Mesodermal cell (in vitro differentiated cells): Measurements from ENCODE around the gene NPIPA8.
"Not testable (repeated sequence)": the region's sequence is repeated elsewhere in the genome, so short reads cannot be mapped to it uniquely, and the experiment has no call there.

Source experiments
- H3K27ac ChIP-seq: 2 replicates; pipeline ENCODE4 v1.7.0; 2013; ENCODE audit warnings: mild to moderate bottlenecking, low read depth, low read length, moderate library complexity; ENCODE audit not compliant: severe bottlenecking
- H3K36me3 ChIP-seq: 2 replicates; pipeline ENCODE4 v1.7.1; 2013; ENCODE audit warnings: mild to moderate bottlenecking, low read length, moderate library complexity; ENCODE audit not compliant: control insufficient read depth, insufficient read depth
- H3K4me1 ChIP-seq: one replicate; pipeline ENCODE4 v1.7.1; 2013; ENCODE audit warnings: mild to moderate bottlenecking, low read length; ENCODE audit not compliant: insufficient read depth, control insufficient read depth, poor library complexity, severe bottlenecking
- H3K4me3 ChIP-seq: 2 replicates; pipeline ENCODE4 v1.7.0; 2013; ENCODE audit warnings: low read length, control low read depth, mild to moderate bottlenecking; ENCODE audit not compliant: insufficient read depth, poor library complexity, severe bottlenecking; ENCODE audit errors: extremely low read depth
- H3K9me3 ChIP-seq: 2 replicates; pipeline ENCODE4 v1.7.1; 2013; ENCODE audit warnings: mild to moderate bottlenecking, low read length, moderate library complexity; ENCODE audit not compliant: control insufficient read depth
- WGBS, 2 experiments: methylation state at CpG; one replicate each; pipeline ENCODE4 v1.1.5; 2013; ENCODE audit warnings: missing lambda C conversion rate in 2 of 2; ENCODE audit not compliant: insufficient coverage in 2 of 2; 5-methylcytosine and 5-hydroxymethylcytosine counted together

Gene NPIPA8

GRCh38 chr16:18311811-18312210, 24.7 kb downstream of the NPIPA8 start:
- H3K36me3 ChIP-seq, H3K9me3 ChIP-seq, H3K4me1 ChIP-seq, H3K27ac ChIP-seq, H3K4me3 ChIP-seq: not testable (repeated sequence)
- WGBS, 2 experiments: no CpG with 5 or more reads among the region's 6 CpGs

DNA sequence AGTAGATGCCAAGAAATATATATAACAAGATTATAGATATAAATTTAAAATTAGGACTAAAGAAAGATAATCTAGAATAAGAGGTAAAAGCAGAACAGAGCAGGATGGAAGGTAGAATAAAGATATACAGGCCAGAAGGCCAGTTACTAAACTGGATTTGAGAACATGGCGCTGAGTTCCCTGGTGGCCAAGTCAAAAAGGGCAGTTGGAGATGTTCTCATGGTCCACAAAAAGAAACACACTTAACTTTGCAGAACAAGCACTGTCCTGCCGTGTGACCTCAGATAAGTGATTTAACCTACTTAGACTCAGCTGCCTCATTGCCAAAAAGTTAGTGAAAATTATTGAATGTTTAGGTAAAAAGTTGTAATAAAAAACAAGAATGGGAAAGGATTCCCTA, 27.4 kb downstream of the NPIPA8 start:
- no CpG with 5 or more reads among the region's 2 CpGs for WGBS, 2 experiments
- H3K36me3 ChIP-seq: not testable (repeated sequence)

GRCh38 chr16:18307241-18307640, 29.3 kb downstream of the NPIPA8 start:
- not testable (repeated sequence) for H3K4me1 ChIP-seq, H3K27ac ChIP-seq
- WGBS, 2 experiments: no CpG with 5 or more reads among the region's 3 CpGs

More for the DNA sequence above, 27.4 kb downstream of the NPIPA8 start:
- not testable (repeated sequence) for H3K9me3 ChIP-seq, H3K4me3 ChIP-seq, H3K27ac ChIP-seq, H3K4me1 ChIP-seq

DNA sequence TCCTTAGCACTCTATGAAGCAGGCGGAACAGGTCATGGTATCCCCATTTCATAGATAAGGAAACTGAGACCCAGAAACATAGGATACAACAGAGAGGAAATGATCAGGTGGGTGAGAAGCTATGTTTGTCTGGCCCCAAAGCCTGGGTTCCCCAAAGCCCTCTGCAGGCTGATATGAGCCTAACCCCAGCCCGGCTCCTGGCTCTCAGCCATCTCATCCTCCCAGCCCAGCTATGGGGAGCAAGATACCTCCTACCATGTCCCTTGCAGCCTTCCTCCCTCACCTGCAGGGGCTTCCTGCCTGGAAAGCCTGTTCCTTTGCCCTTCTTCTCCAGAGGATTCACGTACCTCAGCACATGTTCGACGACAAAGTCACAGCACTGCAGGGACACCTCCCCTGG, 30.5 kb downstream of the NPIPA8 start:
- H3K36me3 ChIP-seq, H3K9me3 ChIP-seq, H3K27ac ChIP-seq, H3K4me3 ChIP-seq, H3K4me1 ChIP-seq: not testable (repeated sequence)
- WGBS, 2 experiments: no CpG with 5 or more reads among the region's 5 CpGs

More at GRCh38 chr16:18307241-18307640, 29.3 kb downstream of the NPIPA8 start:
- not testable (repeated sequence) for H3K9me3 ChIP-seq, H3K4me3 ChIP-seq, H3K36me3 ChIP-seq

GRCh38 chr16:18303059-18303706, 33.4 kb downstream of the NPIPA8 start:
- not testable (repeated sequence) for H3K36me3 ChIP-seq, H3K4me3 ChIP-seq, H3K9me3 ChIP-seq, H3K27ac ChIP-seq, H3K4me1 ChIP-seq
- no CpG with 5 or more reads among the region's 15 CpGs for WGBS, 2 experiments

GRCh38 chr16:18297714-18298113, 38.8 kb downstream of the NPIPA8 start:
- not testable (repeated sequence) for H3K4me1 ChIP-seq, H3K4me3 ChIP-seq, H3K27ac ChIP-seq, H3K9me3 ChIP-seq, H3K36me3 ChIP-seq
- no CpG with 5 or more reads among the region's 1 CpG for WGBS, 2 experiments

DNA sequence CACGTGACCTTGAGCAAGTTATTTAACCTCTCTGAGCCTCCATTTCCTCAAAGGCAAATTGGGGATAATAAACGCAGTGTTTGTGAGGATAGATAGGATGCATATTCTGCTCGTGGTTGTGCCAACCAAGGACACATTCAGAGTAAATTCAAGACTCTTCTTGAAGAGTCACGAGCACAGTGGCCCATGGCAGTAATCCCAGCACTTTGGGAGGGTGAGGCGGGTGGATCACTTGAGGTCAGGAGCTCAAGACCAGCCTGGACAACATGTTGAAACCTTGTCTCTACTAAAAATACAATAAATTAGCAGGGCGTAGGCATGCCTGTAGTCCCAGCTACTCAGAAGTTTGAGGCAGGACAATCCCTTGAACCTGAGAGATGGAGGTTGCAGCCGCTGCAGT, 39.6 kb downstream of the NPIPA8 start:
- not testable (repeated sequence) for H3K4me3 ChIP-seq, H3K36me3 ChIP-seq, H3K4me1 ChIP-seq, H3K9me3 ChIP-seq, H3K27ac ChIP-seq
- WGBS, 2 experiments: no CpG with 5 or more reads among the region's 7 CpGs

- not testable (repeated sequence) for H3K4me3 ChIP-seq, H3K27ac ChIP-seq, H3K4me1 ChIP-seq, H3K9me3 ChIP-seq, H3K36me3 ChIP-seq
- WGBS, 2 experiments: no CpG with 5 or more reads among the region's 5 CpGs
These were observed 42.2 kb downstream of the NPIPA8 start for GRCh38 chr16:18294371-18294770.

- H3K4me1 ChIP-seq, H3K27ac ChIP-seq, H3K4me3 ChIP-seq, H3K9me3 ChIP-seq, H3K36me3 ChIP-seq: not testable (repeated sequence)
- no CpG with 5 or more reads among the region's 3 CpGs for WGBS, 2 experiments
These were observed 43.1 kb downstream of the NPIPA8 start for GRCh38 chr16:18293337-18293956.

- H3K27ac ChIP-seq, H3K9me3 ChIP-seq, H3K4me1 ChIP-seq, H3K4me3 ChIP-seq, H3K36me3 ChIP-seq: not testable (repeated sequence)
- no CpG with 5 or more reads among the region's 2 CpGs for WGBS, 2 experiments
These were observed 45.6 kb downstream of the NPIPA8 start for GRCh38 chr16:18290959-18291358.

DNA sequence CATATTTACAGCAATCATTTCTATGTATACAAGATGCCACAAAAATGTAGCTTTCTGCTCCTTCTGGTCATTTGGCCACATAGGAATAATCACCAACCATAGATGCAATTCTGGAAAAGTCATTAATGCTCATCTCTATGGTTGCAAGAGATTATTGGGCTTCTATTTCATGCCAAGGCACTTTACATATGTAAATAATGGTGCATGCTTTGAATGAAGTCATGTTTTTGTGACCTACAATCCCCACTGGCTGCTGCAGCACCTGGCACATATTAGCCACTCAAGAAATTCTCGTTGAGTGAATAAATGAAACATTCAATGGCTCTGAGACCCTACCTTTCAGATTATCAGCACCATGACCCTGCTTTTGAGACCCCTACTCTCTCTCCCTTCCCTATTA, 50.2 kb downstream of the NPIPA8 start:
- H3K27ac ChIP-seq, H3K9me3 ChIP-seq, H3K36me3 ChIP-seq, H3K4me3 ChIP-seq, H3K4me1 ChIP-seq: not testable (repeated sequence)
- WGBS, 2 experiments: no CpG with 5 or more reads among the region's 1 CpG
